Measurements from ENCODE around the gene MAGEB1.

MAGEB1 gene

DNA sequence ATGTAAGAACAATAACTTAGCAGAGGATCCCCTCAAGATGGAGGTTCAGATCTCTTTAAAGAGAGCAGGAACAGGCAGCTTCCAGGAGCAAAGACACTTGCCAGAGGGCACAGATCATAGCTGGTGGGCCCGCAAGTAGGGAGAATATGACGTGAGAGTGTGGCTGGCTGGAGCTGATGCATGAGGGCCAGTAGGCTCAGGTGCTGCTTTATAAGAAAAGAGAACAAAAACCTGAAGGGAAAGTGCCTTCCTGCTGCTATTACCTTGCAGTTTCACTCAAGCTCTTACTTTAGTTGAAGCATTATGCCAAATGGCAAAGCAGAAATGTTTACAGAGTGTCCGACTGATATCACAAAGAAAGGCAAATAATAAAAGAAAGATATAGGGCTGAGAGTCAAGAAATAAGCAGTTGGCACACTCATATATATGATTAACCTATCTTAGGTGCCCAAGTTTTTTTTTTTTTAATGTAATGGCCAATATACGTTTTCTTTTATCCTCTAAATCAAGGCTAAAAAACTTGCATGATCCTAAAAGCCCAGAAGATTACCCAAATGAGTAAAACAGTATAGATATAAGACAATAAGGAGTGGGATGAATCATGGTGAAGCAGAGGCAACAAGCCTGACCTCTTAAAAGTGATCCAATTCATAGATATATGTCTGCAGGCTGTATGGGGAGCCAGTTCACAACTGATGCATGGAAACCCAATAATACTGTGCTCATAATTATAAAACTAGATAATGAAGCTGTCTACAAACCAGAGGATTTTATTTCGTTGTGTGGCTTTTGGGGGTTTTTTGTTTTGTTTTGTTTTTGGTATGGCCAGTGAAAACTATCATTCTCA, 49.7 kb downstream of the MAGEB1 start:
- no peak for DNase-seq (ENCODE audit: low read depth, low spot score)

DNA sequence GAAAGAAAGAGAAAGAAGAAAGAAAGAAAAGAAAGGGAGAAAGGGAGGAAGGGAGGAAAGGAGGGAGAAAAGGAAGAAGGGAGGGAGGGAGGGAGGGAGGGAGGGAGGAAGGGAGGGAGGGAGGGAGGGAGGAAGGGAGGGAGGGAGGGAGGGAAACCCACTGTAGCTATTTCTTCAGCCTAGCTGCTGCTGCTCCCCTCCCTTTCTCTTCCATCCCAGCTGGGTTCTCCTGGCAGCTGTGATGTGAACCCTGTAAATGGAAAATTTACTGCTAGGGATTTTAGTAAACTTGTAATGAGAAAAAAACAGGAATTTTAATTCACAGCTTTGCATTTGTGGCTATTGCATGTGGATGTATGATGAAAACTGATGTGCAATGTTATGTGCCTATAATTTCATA, 54.3 kb downstream of the MAGEB1 start:
- DNase-seq (ENCODE audit: low read depth, low spot score) = no peak

Measured in ELF-1 (cell line).